HUES6 (cell line): ENCODE results near the gene CAMK1D.

Experiments used
- H3K27ac ChIP-seq: 2 replicates; pipeline ENCODE4 v1.7.0; 2013; ENCODE audit warnings: low read depth, mild to moderate bottlenecking, low read length, inconsistent platforms
- H3K27me3 ChIP-seq: 2 replicates; pipeline ENCODE4 v1.6.1; 2013; ENCODE audit warnings: low read length; ENCODE audit not compliant: control insufficient read depth, insufficient read depth
- H3K36me3 ChIP-seq: 2 replicates; pipeline ENCODE4 v1.6.1; 2013; ENCODE audit warnings: low read length; ENCODE audit not compliant: control insufficient read depth, insufficient read depth
- H3K4me1 ChIP-seq: 2 replicates; pipeline ENCODE4 v1.6.1; 2013; ENCODE audit warnings: low read length; ENCODE audit not compliant: control insufficient read depth, insufficient read depth
- H3K4me3 ChIP-seq: 2 replicates; pipeline ENCODE4 v1.5.1; 2013; ENCODE audit warnings: low read depth, low read length
- H3K9ac ChIP-seq: one replicate; pipeline ENCODE4 v1.6.1; 2013; ENCODE audit warnings: mild to moderate bottlenecking, low read length
- H3K9me3 ChIP-seq: 2 replicates; pipeline ENCODE4 v1.6.1; 2013; ENCODE audit warnings: low read depth, low read length; ENCODE audit not compliant: control insufficient read depth, insufficient read depth

The CAMK1D gene

DNA sequence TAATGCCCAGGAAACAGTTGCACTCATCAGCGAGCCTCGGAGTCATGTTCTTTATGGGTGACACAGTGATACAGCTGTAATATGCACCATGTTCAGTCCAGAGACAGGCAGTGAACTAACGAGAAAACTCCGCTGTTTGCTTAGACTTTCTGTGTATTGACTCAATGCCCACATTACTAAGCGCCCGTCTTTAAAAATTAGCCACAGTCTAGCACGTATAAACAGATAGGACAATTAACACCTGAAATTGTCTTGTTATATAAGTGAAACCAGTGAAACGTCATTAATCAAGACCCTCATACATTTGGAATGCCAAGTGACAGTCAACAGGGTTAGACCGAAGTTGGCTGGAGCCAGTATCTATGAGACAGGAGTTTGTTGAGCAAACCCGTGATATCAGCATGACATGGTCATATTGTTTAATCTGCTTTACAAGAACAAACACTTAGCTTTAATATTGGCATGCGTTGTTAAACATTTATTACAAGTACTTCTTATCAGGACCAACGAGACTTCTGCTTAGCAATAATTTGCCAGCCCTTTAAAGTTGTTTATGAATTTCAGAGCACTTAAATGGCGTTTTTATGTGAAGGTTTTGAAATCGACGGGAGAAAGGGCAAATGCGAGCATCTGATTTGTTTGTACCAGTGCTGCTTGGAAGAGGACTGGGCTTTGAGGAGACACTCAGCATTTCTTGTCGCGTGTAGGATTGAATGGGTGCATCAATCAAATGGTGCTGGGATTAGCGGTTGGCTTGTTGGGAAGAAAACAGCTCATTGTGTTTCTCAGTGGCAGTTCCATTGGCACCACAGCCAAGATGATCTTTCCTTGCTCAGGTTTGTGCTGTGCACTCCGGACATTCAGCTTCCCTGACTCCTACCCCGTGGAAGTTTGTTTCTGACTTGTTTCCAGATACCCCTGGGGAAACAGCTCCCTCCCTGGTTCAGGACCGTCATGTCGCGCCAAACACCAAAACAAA, 56.3 kb downstream of the CAMK1D start:
- no peaks in the 10 kb centered on the region for H3K4me1 ChIP-seq
- no peak overlapping the region for H3K4me3 ChIP-seq
- no peak overlapping the region for H3K27ac ChIP-seq
- no peaks in the 10 kb centered on the region for H3K27me3 ChIP-seq
- no peaks in the 10 kb centered on the region for H3K9me3 ChIP-seq
- H3K36me3 ChIP-seq, result no peaks in the 10 kb centered on the region
- no peak overlapping the region for H3K9ac ChIP-seq

- H3K9me3 ChIP-seq, result no peaks in the 10 kb centered on the region
- no peaks in the 10 kb centered on the region for H3K36me3 ChIP-seq
- no peak overlapping the region for H3K27ac ChIP-seq
- H3K4me3 ChIP-seq, result no peak overlapping the region
- H3K27me3 ChIP-seq, result no peaks in the 10 kb centered on the region
- no peak overlapping the region for H3K9ac ChIP-seq
- no peaks in the 10 kb centered on the region for H3K4me1 ChIP-seq
These were observed 57.5 kb downstream of the CAMK1D start for GRCh38 chr10:12406764-12407400.

DNA sequence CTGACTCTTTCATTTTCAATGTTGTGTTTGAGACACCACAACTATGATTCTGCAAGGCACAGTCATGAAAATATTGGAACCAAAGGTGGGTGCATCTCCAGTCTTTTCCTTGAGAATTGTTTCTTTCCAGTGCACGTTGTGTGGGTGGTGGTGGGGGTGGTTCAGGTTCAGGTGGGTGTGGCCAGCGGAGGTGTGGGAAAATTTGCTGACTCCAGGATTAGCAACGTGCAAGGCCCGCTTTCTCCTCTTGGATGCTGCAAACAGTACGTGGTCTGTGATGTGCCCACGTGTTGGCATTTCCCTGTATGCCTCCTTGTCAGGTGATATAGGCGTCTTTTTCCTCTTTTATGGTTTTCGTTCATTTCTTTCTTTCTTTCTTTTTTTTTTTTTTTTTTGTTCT, 59.1 kb downstream of the CAMK1D start:
- Histone ChIP-seq H3K27ac (no peak overlapping the region), H3K36me3 (no peaks in the 10 kb centered on the region), H3K4me1 (no peaks in the 10 kb centered on the region), H3K9ac (no peak overlapping the region), H3K27me3 (no peaks in the 10 kb centered on the region), H3K9me3 (no peaks in the 10 kb centered on the region), H3K4me3 (no peak overlapping the region)

GRCh38 chr10:12409161-12409560, 59.8 kb downstream of the CAMK1D start:
- Histone ChIP-seq H3K4me3 (no peak overlapping the region), H3K36me3 (no peaks in the 10 kb centered on the region), H3K27ac (no peak overlapping the region), H3K27me3 (no peaks in the 10 kb centered on the region), H3K4me1 (no peaks in the 10 kb centered on the region), H3K9me3 (no peaks in the 10 kb centered on the region), H3K9ac (no peak overlapping the region)

GRCh38 chr10:12409613-12410012, 60.3 kb downstream of the CAMK1D start:
- Histone ChIP-seq H3K9ac (no peak overlapping the region), H3K27me3 (no peaks in the 10 kb centered on the region), H3K9me3 (no peaks in the 10 kb centered on the region), H3K4me3 (no peak overlapping the region), H3K27ac (no peak overlapping the region), H3K36me3 (no peaks in the 10 kb centered on the region), H3K4me1 (no peaks in the 10 kb centered on the region)

- no peak overlapping the region for H3K9ac ChIP-seq
- no peak overlapping the region for H3K4me3 ChIP-seq
- no peaks in the 10 kb centered on the region for H3K36me3 ChIP-seq
- H3K27me3 ChIP-seq, result no peaks in the 10 kb centered on the region
- no peaks in the 10 kb centered on the region for H3K9me3 ChIP-seq
- H3K4me1 ChIP-seq, result no peaks in the 10 kb centered on the region
- no peak overlapping the region for H3K27ac ChIP-seq
These were observed 63.5 kb downstream of the CAMK1D start for GRCh38 chr10:12412666-12413368.

- no peak overlapping the region for H3K9ac ChIP-seq
- H3K36me3 ChIP-seq, result no peaks in the 10 kb centered on the region
- H3K27me3 ChIP-seq, result no peaks in the 10 kb centered on the region
- no peaks in the 10 kb centered on the region for H3K9me3 ChIP-seq
- no peaks in the 10 kb centered on the region for H3K4me1 ChIP-seq
- no peak overlapping the region for H3K27ac ChIP-seq
- no peak overlapping the region for H3K4me3 ChIP-seq
These were observed 64.0 kb downstream of the CAMK1D start for GRCh38 chr10:12413369-12413711.

DNA sequence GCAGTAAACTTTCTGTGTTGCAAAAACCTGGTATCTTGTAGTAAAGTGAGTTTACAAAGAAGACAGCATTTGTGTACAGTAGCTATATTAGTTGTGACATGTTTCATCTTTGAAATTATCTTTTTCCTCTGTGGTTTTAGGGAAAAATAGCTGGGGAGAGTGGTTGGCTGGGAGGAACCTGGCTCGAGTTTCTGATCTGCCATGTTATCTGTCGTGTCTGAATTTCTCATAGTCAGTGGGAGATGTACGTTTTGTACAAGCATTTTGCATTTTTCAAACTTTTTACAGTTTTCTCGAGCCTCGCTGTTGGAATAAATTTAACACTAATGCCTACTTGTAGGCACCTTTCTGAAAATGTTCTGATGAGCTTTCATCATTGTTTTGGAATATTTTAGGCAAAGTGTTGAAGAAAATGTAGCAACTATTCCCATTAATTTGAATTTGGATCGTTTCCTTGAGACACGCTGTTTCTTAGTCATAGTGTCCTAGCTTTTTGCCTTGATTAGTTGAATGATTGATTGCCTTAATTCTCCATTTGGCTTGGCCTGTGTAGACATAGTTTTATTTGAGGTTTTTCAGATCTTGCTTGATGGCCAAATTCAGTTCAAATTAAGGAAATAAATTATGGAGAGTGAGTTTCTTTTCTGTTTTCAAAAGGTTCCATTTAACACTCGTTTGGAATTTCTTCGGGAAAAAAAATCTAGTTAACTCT, 65.1 kb downstream of the CAMK1D start:
- Histone ChIP-seq H3K9me3 (no peaks in the 10 kb centered on the region), H3K36me3 (no peaks in the 10 kb centered on the region), H3K27me3 (no peaks in the 10 kb centered on the region), H3K4me3 (no peak overlapping the region), H3K4me1 (no peaks in the 10 kb centered on the region), H3K9ac (no peak overlapping the region), H3K27ac (no peak overlapping the region)

GRCh38 chr10:12416344-12417050, 67.2 kb downstream of the CAMK1D start:
- H3K27ac ChIP-seq, result no peak overlapping the region
- no peak overlapping the region for H3K4me3 ChIP-seq
- no peaks in the 10 kb centered on the region for H3K9me3 ChIP-seq

DNA sequence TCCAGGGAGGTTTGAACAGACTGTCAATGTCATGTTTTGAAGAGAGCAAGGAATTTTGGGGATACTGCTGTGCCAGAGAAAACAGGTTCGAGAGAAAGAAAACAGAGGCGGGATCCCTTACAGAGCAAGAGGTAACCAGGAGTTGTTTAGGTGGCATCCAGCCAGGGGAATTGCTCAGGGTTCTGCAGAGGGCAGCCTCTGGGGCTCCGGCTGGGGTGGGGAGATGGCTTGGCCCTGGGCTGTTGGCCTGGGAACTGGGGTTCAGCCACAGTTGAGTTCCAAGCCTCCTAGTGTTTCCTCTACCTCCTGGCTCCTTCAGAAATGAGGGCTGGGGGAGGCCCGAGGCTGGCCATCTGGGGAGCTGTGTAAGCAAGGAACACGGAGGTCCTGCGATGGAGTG, 68.0 kb downstream of the CAMK1D start:
- Histone ChIP-seq H3K27me3 (no peaks in the 10 kb centered on the region), H3K36me3 (no peaks in the 10 kb centered on the region), H3K9me3 (no peaks in the 10 kb centered on the region), H3K4me3 (no peak overlapping the region), H3K9ac (no peak overlapping the region), H3K27ac (no peak overlapping the region), H3K4me1 (no peaks in the 10 kb centered on the region)

More at GRCh38 chr10:12416344-12417050, 67.2 kb downstream of the CAMK1D start:
- no peaks in the 10 kb centered on the region for H3K4me1 ChIP-seq
- no peaks in the 10 kb centered on the region for H3K36me3 ChIP-seq
- H3K9ac ChIP-seq, result no peak overlapping the region
- no peaks in the 10 kb centered on the region for H3K27me3 ChIP-seq
